ENCODE data around the gene BIVM.

The BIVM gene

GRCh38 chr13:102815788-102816187 lies 16.9 kb downstream of the BIVM start:
- TF ChIP-seq YY1 (IDR thresholded peaks at IDR 0.05; ENCODE audit: low read depth) (no peak), TEAD4 (IDR thresholded peaks at IDR 0.05) (no peak), EP300 (IDR thresholded peaks at IDR 0.05; ENCODE audit: borderline replicate concordance) (no peak), REST (IDR thresholded peaks at IDR 0.05; ENCODE audit: low read depth) (no peak), TAF1 (IDR thresholded peaks at IDR 0.05; ENCODE audit: low read depth) (no peak), NFIC (IDR thresholded peaks at IDR 0.05) (no peak), ZBTB7A (IDR thresholded peaks at IDR 0.05; ENCODE audit: low read depth) (no peak), RAD21 (IDR thresholded peaks at IDR 0.05; ENCODE audit: low read depth) (no peak), TCF12 (IDR thresholded peaks at IDR 0.05; ENCODE audit: low read depth) (no peak), CEBPB (IDR thresholded peaks at IDR 0.05) (no peak), FOXM1 (IDR thresholded peaks at IDR 0.05; ENCODE audit: borderline replicate concordance, low read depth) (no peak), EGR1 (IDR thresholded peaks at IDR 0.05) (no peak), CREB1 (IDR thresholded peaks at IDR 0.05; ENCODE audit: low read depth) (no peak)
- TF ChIP-seq, protein P1, sequence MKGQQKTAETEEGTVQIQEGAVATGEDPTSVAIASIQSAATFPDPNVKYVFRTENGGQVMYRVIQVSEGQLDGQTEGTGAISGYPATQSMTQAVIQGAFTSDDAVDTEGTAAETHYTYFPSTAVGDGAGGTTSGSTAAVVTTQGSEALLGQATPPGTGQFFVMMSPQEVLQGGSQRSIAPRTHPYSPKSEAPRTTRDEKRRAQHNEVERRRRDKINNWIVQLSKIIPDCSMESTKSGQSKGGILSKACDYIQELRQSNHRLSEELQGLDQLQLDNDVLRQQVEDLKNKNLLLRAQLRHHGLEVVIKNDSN (IDR thresholded peaks at IDR 0.05): no peak
- TF ChIP-seq, protein P2, sequence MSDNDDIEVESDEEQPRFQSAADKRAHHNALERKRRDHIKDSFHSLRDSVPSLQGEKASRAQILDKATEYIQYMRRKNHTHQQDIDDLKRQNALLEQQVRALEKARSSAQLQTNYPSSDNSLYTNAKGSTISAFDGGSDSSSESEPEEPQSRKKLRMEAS (IDR thresholded peaks at IDR 0.05): no peak

DNA sequence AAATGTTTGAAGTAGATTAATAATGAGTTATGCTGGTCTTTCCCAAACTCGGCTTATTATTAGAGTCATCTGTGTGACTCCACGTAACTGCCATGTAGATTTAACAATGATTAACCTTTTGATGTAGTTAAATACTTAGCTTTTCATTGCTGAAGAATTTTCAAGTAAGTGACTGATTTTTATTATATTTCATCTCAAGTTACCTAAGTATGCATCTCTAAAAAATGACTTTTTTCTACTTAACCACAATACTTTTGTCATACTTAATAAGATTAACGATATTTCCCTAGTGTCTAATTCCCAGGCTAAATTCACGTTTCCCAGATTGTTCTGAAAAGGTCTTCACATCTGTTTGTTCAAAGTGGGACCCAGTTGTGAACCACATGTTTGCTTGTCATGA lies 17.8 kb downstream of the BIVM start:
- TF ChIP-seq NFIC (IDR thresholded peaks at IDR 0.05): no peak
- TF ChIP-seq, protein P2 (IDR thresholded peaks at IDR 0.05): no peak
- TF ChIP-seq, protein P1 (IDR thresholded peaks at IDR 0.05): no peak
- TF ChIP-seq TAF1 (IDR thresholded peaks at IDR 0.05; ENCODE audit: low read depth): no peak
- no peak for TF ChIP-seq REST (IDR thresholded peaks at IDR 0.05; ENCODE audit: low read depth)
- TF ChIP-seq FOXM1 (IDR thresholded peaks at IDR 0.05; ENCODE audit: borderline replicate concordance, low read depth): no peak
- TF ChIP-seq TEAD4 (IDR thresholded peaks at IDR 0.05): no peak
- TF ChIP-seq ZBTB7A (IDR thresholded peaks at IDR 0.05; ENCODE audit: low read depth): no peak
- TF ChIP-seq EGR1 (IDR thresholded peaks at IDR 0.05): no peak
- no peak for TF ChIP-seq CREB1 (IDR thresholded peaks at IDR 0.05; ENCODE audit: low read depth)
- TF ChIP-seq EP300 (IDR thresholded peaks at IDR 0.05; ENCODE audit: borderline replicate concordance): no peak
- no peak for TF ChIP-seq YY1 (IDR thresholded peaks at IDR 0.05; ENCODE audit: low read depth)
- TF ChIP-seq CEBPB (IDR thresholded peaks at IDR 0.05): no peak
- no peak for TF ChIP-seq RAD21 (IDR thresholded peaks at IDR 0.05; ENCODE audit: low read depth)
- TF ChIP-seq TCF12 (IDR thresholded peaks at IDR 0.05; ENCODE audit: low read depth): no peak

DNA sequence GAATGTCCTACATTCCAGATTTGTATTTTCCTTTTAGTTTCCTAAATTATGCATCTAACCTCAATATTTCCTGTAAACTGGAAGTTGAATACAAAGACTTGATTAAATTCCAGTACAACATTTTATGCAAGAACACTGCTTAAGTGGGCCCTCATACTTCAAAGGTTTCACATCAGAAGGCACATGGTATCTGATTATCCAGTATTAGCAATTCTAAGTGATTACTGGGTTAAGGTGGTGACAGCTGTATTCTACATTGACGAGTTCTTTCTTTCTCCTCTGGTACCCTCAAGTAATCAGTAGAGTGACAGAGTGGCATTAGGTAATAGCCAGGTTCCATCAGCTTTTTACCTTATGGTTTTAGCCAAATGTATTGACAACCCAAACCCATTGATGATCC lies 18.3 kb downstream of the BIVM start:
- no peak for TF ChIP-seq YY1 (IDR thresholded peaks at IDR 0.05; ENCODE audit: low read depth)
- TF ChIP-seq, protein P2 (IDR thresholded peaks at IDR 0.05): no peak
- no peak for TF ChIP-seq FOXM1 (IDR thresholded peaks at IDR 0.05; ENCODE audit: borderline replicate concordance, low read depth)
- no peak for TF ChIP-seq TEAD4 (IDR thresholded peaks at IDR 0.05)
- TF ChIP-seq TCF12 (IDR thresholded peaks at IDR 0.05; ENCODE audit: low read depth): no peak
- TF ChIP-seq RAD21 (IDR thresholded peaks at IDR 0.05; ENCODE audit: low read depth): no peak
- TF ChIP-seq NFIC (IDR thresholded peaks at IDR 0.05): no peak
- no peak for TF ChIP-seq CEBPB (IDR thresholded peaks at IDR 0.05)
- no peak for TF ChIP-seq EP300 (IDR thresholded peaks at IDR 0.05; ENCODE audit: borderline replicate concordance)
- TF ChIP-seq CREB1 (IDR thresholded peaks at IDR 0.05; ENCODE audit: low read depth): no peak
- no peak for TF ChIP-seq TAF1 (IDR thresholded peaks at IDR 0.05; ENCODE audit: low read depth)
- no peak for TF ChIP-seq EGR1 (IDR thresholded peaks at IDR 0.05)
- no peak for TF ChIP-seq ZBTB7A (IDR thresholded peaks at IDR 0.05; ENCODE audit: low read depth)
- TF ChIP-seq, protein P1 (IDR thresholded peaks at IDR 0.05): no peak
- no peak for TF ChIP-seq REST (IDR thresholded peaks at IDR 0.05; ENCODE audit: low read depth)
